ENCODE measurements around the gene SZRD1.

Gene SZRD1

DNA sequence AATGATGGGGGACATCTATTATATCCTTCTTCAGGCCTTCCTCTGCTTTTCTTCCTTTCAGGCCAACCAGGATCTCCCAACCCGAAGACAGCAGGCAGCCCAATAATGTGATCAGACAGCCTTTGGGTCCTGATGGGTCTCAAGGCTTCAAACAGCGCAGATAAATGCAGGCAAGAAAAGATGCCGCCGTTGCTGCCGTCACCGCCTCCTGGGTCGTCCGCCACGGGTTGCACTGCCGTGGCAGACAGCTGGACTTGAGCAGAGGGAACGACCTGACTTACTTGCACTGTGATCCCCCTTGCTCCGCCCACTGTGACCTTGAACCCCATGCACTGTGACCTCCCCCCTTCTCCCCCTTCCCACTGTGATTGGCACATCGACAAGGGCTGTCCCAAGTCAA is 27.9 kb downstream of the SZRD1 start:
- no peak for DNase-seq (ENCODE audit: low read depth in 2 of 2)

DNA sequence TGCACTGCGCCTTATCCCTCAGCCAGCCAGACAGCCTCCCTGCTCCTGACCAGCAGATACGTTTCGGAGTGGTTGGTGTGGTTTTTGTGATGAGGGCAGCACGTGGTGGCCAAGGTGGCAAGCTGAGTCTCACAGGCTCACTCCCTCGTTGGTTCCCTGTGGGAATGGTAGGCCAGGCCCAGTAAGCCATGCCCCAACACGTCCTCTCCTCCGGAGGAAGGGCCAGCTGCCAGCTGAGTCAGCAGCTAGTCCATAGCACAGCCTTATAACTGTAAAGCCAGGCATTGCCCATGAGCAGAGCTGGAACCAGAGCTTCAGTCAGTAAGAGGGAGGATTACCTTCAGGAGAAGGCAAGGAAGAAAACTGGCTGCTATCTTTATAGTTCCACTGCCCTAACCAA is 29.5 kb downstream of the SZRD1 start:
- DNase-seq (ENCODE audit: low read depth in 2 of 2): no peak

- DNase-seq (ENCODE audit: low read depth in 2 of 2): no peak
Measured at GRCh38 chr1:16397120-16397519, 30.1 kb downstream of the SZRD1 start.

DNA sequence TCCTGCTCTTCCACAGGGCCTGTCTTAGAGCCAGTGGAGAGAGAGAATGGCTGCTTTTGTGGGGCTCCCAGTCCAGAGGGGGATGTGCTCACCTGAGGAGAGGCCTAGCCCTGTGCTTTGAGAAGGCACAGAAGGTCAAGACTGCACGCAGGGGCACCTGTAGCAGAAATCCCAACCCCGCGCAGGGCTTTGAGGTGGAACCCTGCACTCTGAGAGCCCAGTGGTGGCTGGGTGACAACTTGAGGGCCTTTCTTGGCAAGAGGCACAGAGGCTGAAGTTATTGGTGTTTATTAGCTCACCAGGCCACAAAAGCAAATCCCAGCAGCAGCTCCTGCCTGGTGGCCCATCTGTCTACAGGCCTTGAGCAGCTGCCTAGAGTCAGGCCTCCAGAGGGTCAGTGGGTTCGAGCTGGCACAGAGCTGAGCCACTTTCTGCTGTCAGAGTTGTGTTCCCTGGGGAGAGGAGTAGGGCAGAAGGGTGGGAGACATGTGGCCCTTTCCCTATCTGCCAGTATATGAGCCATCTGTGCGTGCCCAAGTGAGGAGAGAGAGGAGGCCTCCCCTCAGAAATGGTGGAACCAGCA is 31.4 kb downstream of the SZRD1 start:
- no peak for DNase-seq (ENCODE audit: low read depth in 2 of 2)

GRCh38 chr1:16402742-16403141 is 35.7 kb downstream of the SZRD1 start:
- DNase-seq (ENCODE audit: low read depth in 2 of 2): no peak

- DNase-seq (ENCODE audit: low read depth in 2 of 2): no peak
Measured at GRCh38 chr1:16405441-16405840, 38.4 kb downstream of the SZRD1 start.

- DNase-seq (ENCODE audit: low read depth in 2 of 2): no peak
Measured at GRCh38 chr1:16406868-16407267, 39.8 kb downstream of the SZRD1 start.

DNA sequence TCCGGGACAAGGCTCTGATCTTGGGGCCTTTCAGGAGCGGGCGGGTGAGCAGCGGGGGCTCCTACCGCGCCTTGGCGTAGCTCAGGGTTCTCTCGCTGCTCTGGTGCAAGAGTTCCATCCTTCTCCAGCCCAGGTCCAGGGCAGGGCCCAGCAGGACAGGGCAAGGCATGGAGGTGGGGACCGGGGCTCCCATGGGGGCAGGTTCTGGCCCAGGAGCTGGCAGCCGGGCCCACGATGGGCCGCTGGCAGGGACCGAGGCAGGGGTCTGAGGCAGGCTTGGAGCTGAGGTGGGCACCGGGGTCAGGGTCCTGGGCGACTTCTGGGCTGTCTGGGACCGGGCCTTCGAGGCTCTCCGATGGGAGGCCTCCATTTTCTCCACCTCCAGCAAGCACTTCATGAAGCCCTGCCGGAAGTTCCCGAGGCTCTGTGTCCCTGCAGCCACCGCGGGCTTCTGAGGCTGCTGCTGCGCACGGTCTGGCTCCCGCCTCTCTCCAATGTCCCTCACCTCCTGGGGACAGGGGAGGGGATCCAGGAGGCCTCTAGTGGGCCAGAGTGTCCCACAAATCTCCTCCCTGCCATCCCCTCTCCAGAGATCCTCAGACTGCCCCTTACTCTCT is 42.6 kb downstream of the SZRD1 start:
- DNase-seq (ENCODE audit: low read depth in 2 of 2): no peak

GRCh38 chr1:16410803-16411202 is 43.8 kb downstream of the SZRD1 start:
- no peak for DNase-seq (ENCODE audit: low read depth in 2 of 2)

DNA sequence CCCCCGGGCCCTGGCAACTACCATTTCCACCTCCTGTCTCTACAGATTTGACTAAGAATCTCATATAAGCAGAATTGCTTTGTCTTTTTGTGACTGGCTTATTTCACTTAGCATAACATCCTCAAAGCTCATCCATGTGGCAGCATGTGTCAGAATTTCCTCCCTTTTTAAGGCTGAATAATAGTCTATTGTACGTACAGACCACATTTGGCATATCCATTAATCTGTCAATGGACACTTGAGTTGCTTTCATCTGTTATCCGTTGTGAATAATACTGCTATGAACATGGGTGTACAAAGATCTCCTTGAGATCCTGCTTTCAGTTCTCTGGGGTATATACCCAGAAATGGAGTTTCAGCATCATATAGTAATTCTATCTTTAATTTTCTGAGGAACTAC is 46.1 kb downstream of the SZRD1 start:
- no peak for DNase-seq (ENCODE audit: low read depth in 2 of 2)

- DNase-seq (ENCODE audit: low read depth in 2 of 2): no peak
Measured at GRCh38 chr1:16418823-16419425, 51.9 kb downstream of the SZRD1 start.

DNA sequence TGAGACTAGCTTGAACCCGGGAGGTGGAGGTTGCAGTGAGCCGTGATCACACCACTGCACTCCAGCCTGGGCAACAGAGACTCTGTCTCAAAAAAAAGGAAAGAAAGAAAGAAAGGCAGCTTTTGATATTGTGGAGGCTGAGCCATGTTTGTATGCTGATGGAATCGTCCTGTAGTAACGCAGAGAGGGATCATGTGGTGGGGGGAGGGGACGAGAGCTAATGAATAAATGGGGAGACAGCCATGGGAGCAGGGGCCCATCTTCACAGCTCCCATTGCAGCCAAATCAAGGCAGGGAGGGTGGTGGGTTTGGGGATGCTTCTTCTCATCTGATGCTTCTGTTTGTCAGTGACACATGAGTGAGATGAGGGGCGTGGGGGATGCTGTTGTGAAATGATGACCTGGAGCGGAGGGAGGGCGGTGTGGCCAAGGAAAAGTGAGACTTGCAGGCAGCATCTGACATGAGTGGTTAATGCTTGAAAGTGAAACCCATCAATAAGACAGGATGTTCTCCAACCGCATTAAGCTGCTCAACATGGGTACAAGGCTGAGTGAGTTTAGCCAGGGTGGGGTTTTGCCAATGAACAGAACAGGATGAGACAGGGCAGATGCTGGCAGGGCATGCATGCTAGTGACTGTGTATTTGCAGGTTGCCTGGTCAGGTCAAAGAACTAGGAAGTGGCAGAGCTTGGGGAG is 53.5 kb downstream of the SZRD1 start:
- peak; percentile 21 to 26 for DNase-seq (ENCODE audit: low read depth in 2 of 2)

GRCh38 chr1:16421201-16421600 is 54.2 kb downstream of the SZRD1 start:
- DNase-seq (ENCODE audit: low read depth in 2 of 2): no peak

DNA sequence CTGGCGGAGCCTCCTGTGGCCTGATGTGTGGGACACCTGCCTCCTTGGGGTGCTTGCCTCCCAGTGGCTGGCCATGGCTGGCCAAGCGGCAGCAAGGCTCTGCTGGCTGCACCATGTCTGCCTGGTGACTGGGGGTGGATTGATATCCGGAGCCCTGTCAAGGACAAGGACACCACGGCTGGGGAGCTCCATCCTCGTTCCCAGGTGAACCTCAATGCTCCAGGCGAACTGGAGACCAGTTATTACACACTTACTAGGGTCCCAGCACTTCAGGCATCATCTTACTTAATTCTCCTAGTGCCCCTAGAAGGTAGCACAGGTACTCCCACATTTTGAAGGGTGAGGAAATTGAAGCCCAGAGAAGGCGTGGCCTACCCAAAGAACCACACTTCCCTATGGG is 55.0 kb downstream of the SZRD1 start:
- DNase-seq (ENCODE audit: low read depth in 2 of 2): no peak

GRCh38 chr1:16425125-16426025 is 58.3 kb downstream of the SZRD1 start:
- no peak for DNase-seq (ENCODE audit: low read depth in 2 of 2)

DNA sequence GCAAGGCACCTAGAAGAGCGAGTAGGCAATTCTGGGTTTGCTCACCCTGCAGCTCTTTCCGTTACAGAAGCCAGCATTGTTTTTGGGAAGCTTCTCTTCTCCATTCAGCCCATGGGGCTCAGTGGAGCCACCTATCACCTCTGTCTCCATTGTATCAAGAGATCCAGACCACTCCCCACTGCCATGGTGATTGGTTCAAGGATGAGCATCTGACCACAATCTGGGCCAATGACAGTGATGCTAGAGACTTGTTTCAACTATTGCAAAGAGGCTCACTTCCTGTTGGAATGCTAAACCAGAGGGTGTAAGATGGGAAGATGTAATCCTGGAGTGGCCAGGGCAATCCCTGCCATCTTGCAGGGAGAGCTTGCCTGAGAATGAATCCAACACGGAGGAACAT is 63.6 kb downstream of the SZRD1 start:
- no peak for DNase-seq (ENCODE audit: low read depth in 2 of 2)

- no peak for DNase-seq (ENCODE audit: low read depth in 2 of 2)
Measured at GRCh38 chr1:16433030-16433429, 66.0 kb downstream of the SZRD1 start.

DNA sequence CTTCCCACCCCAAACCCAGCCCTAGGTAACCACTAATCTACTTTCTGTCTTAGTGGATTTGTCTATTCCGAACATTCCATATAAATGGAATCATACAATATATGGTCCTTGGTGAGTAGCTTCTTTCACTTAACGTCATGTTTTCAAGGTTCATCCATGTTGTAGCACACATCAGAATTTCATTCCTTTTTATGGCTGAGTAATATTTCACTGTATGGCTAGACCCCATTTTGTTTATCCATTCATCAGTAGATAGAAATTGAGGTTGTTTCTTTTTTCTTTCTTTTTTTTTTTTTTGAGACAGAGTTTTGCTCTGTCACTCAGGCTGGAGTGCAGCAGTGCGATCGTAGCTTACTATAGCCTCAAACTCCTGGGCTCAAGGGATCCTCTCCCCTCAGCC is 67.0 kb downstream of the SZRD1 start:
- DNase-seq (ENCODE audit: low read depth in 2 of 2): no peak

DNA sequence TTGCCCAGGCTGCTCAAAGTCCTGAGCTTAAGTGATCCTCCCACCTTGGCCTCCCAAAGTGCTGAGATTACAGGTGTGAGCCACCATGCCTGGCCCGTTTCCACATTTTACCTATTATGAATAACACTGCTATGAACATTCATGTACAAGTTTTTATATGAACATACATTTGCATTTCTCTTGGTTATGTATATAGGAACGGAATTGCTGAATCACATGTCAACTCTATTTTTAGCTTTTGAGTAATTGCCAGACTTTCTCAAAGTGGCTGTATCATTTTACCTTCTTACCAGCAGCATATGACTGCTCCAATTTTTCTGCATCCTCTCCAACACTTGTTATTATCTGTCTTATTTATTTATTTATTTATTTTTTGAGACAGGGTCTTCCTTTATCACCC is 67.5 kb downstream of the SZRD1 start:
- no peak for DNase-seq (ENCODE audit: low read depth in 2 of 2)

DNA sequence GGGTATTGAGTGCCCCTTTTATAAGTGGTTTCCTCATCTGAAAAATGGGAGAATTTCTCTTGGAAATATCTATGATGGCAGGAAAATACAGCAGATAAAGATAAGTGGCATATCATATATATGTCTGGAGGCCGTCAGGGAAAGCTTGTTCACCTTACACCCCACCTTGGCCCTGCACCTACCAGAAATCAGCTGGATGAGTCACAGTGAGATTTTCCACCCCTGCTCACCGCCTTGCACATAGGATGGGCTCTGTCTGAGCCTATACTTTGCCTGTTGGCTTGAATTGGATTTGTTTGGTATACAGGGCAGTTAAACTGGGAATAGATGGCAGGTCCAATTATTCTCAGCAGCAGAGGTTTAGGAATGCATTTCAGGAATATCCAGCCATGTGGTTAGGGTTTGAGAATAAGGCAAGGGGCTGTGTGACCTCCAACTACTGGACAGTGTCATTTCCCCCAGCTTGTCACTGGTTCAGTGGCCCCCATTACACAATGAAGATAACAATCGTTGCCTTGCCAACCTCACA is 70.0 kb downstream of the SZRD1 start, which contains the start of gene SPATA21:
Gene SPATA21, minus strand, starts transcription at position 479 of the 529 bp plus-strand sequence. CDS start 6,053 bp downstream, outside the sequence.
- DNase-seq (ENCODE audit: low read depth in 2 of 2): no peak

DNA sequence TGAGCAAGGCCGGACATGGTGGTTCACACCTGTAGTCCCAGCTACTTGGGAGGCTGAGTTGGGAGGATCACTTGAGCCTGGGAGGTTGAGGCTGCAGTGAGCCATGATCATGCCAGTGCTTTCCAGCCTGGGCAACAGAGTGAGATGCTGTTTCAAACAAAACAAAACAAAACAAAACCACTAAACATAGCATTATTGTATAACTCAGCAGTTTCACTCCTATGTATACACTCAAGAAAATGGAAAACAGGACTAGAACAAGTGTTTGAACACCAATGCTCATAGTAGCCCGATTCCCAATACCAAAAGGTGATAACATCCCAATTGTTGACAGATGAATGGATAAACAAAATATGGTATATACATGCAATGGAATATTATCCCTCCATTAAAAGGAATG is 71.5 kb downstream of the SZRD1 start:
- no peak for DNase-seq (ENCODE audit: low read depth in 2 of 2)

DNA sequence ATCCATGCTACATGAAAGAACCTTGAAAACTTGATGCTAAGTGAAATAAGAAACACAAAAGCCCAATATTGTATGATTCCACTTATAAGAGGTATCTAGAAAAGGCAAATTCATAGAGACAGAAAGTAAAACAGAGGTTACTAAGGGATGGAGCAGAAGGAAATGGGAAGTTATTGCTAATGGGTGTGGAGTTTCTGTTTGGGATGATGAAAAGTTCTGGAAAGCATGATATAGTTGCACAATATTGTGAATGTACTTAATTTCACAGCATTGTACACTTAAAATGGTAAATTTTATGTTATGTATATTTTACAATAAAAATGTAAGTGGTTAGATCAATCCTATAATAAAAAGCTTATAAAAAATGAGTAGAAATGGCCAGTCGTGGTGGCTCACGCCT is 71.9 kb downstream of the SZRD1 start:
- DNase-seq (ENCODE audit: low read depth in 2 of 2): no peak
